KMS-11 (cell line): ENCODE data around the gene LRRFIP1.

Experiments used
- H2AFZ ChIP-seq: fragments of 200-600 bp; sonication (generic); 2 replicates; pipeline ENCODE4 v1.6.1; 2016; ENCODE audit warnings: antibody characterized with exemption, mixed run types, low read depth
- H3K27ac ChIP-seq: fragments of 200-600 bp; sonication (generic); 2 replicates; pipeline ENCODE4 v1.6.1; 2016; ENCODE audit warnings: mild to moderate bottlenecking, mixed run types
- H3K27me3 ChIP-seq: fragments of 200-600 bp; sonication (generic); 2 replicates; pipeline ENCODE4 v1.6.1; 2017; ENCODE audit warnings: mild to moderate bottlenecking, low read depth, mixed run types, moderate library complexity; ENCODE audit not compliant: insufficient read depth
- H3K36me3 ChIP-seq: fragments of 200-600 bp; sonication (generic); 2 replicates; pipeline ENCODE4 v1.6.1; 2017; ENCODE audit warnings: mild to moderate bottlenecking, mixed run types; ENCODE audit not compliant: insufficient read depth
- H3K4me1 ChIP-seq: fragments of 200-600 bp; sonication (generic); 2 replicates; pipeline ENCODE4 v1.6.1; 2016; ENCODE audit warnings: mild to moderate bottlenecking, low read depth, mixed run types; ENCODE audit not compliant: poor library complexity, severe bottlenecking
- H3K4me2 ChIP-seq: fragments of 200-600 bp; sonication (generic); 2 replicates; pipeline ENCODE4 v1.7.0; 2016; ENCODE audit warnings: mild to moderate bottlenecking, mixed run types
- H3K4me3 ChIP-seq: fragments of 200-600 bp; sonication (generic); IDR thresholded peaks from 2 replicates; pipeline ENCODE4 v1.6.1; 2017; ENCODE audit warnings: low read depth, low read length, mixed read lengths; ENCODE audit not compliant: insufficient read depth
- H3K79me2 ChIP-seq: fragments of 200-600 bp; sonication (generic); 2 replicates; pipeline ENCODE4 v1.6.1; 2016; ENCODE audit warnings: low read depth, mixed run types; ENCODE audit not compliant: insufficient read depth
- H3K9ac ChIP-seq: fragments of 200-600 bp; sonication (generic); 2 replicates; pipeline ENCODE4 v1.6.1; 2016; ENCODE audit warnings: mild to moderate bottlenecking, mixed run types
- H4K20me1 ChIP-seq: fragments of 200-600 bp; sonication (generic); 2 replicates; pipeline ENCODE4 v1.6.1; 2016; ENCODE audit warnings: mild to moderate bottlenecking, mixed run types; ENCODE audit not compliant: insufficient read depth
- TF ChIP-seq, protein P1 (sequence below): fragments of 200-600 bp; sonication (generic); conservative IDR thresholded peaks from 2 replicates; pipeline ENCODE4 v1.6.1; 2017; ENCODE audit warnings: low read depth, mild to moderate bottlenecking, antibody characterized with exemption, low read length, moderate library complexity, mixed read lengths

LRRFIP1 gene

DNA sequence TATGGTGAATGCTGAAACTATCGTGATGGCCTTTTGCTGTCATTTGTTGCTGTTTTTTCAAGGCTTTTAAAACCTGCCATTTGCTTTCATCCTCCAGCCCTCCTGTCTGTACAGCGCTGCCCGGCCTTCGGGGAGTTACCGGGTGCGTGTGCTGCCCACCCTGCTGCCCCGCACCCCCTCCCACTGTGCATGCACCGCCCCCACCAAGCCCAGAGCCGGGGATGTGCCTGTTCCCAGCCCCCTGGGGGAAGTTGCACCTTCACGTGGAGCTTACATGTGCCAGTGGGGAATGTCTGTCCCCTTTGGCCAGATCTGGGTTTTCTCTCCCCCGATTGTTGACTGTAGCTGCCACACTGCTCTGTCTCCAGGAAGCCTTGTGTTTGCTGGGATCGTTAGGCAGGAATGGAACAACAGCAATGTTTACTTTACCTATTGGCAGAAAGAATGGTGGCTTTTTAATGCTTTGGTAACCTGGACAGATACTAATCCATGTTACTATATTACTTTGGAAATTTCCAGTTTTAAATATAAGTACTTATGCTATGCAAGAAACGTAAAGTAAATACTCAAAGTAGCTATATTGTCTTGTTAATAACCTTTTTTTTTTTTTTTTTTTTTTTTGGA is 106.4 kb downstream of the LRRFIP1 start:
- Histone ChIP-seq H3K79me2 (peaks cover 54% of the 10 kb centered on the region), H3K27me3 (no peaks in the 10 kb centered on the region), H3K4me1 (no peaks in the 10 kb centered on the region), H3K4me2 (no peak overlapping the region), H3K36me3 (no peaks in the 10 kb centered on the region; the same call in 1 of the 2 replicates), H3K27ac (no peak overlapping the region), H3K4me3 (no peak overlapping the region), H2AFZ (no peak overlapping the region), H3K9ac (no peak overlapping the region), H4K20me1 (0 out of 2 replicates have a peak, but pooled peaks cover 5% of the 10 kb centered on the region)
- TF ChIP-seq, protein P1, sequence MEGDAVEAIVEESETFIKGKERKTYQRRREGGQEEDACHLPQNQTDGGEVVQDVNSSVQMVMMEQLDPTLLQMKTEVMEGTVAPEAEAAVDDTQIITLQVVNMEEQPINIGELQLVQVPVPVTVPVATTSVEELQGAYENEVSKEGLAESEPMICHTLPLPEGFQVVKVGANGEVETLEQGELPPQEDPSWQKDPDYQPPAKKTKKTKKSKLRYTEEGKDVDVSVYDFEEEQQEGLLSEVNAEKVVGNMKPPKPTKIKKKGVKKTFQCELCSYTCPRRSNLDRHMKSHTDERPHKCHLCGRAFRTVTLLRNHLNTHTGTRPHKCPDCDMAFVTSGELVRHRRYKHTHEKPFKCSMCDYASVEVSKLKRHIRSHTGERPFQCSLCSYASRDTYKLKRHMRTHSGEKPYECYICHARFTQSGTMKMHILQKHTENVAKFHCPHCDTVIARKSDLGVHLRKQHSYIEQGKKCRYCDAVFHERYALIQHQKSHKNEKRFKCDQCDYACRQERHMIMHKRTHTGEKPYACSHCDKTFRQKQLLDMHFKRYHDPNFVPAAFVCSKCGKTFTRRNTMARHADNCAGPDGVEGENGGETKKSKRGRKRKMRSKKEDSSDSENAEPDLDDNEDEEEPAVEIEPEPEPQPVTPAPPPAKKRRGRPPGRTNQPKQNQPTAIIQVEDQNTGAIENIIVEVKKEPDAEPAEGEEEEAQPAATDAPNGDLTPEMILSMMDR, result no peak

DNA sequence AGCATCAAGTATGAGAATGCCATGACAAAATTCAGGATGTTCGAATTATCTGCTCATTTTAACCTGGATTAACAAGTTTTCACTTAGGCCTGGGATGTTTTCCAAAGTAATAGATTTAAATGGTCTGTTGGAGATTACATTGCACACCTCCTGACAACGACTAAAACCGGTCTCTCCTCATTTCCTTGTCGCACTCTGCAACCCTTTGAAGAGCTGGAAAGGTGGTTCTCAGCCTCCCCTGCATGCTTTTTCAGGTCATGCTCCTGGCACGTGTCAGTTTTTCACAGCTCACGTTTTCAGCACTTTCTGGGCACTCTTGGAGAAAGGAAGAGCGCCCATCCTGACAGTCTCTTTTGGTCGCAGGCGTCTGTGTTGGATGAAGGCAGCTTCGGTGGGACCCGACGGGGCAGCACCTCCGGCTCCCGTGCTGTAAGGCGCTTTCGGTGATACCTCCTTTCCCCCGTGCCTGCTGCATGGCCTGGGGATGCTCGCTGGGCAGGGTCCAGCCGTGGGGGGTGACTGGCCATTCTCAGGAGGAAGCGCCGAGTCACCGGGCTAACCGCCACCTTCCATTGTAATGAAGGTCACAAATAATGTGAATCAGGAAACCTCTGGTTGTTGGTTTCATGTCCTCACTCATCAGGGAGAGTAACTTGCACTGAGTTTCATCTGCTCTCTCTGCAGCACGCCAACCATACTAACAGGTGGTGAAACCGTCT is 107.7 kb downstream of the LRRFIP1 start:
- Histone ChIP-seq H3K27ac (no peak overlapping the region), H3K4me3 (no peak overlapping the region), H2AFZ (no peak overlapping the region), H3K79me2 (peaks cover 45% of the 10 kb centered on the region), H3K27me3 (no peaks in the 10 kb centered on the region), H3K36me3 (no peaks in the 10 kb centered on the region; the same call in 1 of the 2 replicates), H3K4me1 (no peaks in the 10 kb centered on the region), H4K20me1 (0 out of 2 replicates have a peak, but pooled peaks cover 5% of the 10 kb centered on the region), H3K4me2 (no peak overlapping the region), H3K9ac (no peak overlapping the region)
- TF ChIP-seq, protein P1, result no peak

DNA sequence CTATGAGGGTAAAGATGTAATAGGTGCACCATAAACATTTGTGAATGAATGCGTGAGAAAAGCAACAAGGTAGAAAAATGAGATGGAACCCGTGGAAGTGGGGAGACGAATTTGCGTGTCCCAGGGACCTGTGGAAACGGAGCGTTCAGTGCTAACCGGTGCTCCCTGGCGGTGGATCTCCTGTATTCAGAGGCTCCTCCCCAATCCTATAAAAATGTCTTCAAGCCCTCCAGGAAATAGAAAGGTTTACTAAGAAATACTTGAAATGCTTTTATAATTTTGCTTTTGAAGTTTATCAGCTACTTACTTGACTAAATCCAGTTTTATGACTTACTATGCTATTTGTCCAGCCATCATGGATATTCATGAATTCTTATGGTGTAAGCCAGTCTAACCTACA is 108.4 kb downstream of the LRRFIP1 start:
- Histone ChIP-seq H3K79me2 (peaks cover 41% of the 10 kb centered on the region), H3K9ac (no peak overlapping the region), H3K4me1 (no peaks in the 10 kb centered on the region), H3K27me3 (no peaks in the 10 kb centered on the region), H2AFZ (no peak overlapping the region), H3K27ac (no peak overlapping the region), H4K20me1 (0 out of 2 replicates have a peak, but pooled peaks cover 5% of the 10 kb centered on the region), H3K36me3 (no peaks in the 10 kb centered on the region; the same call in 1 of the 2 replicates), H3K4me2 (no peak overlapping the region), H3K4me3 (no peak overlapping the region)
- TF ChIP-seq, protein P1, result no peak

DNA sequence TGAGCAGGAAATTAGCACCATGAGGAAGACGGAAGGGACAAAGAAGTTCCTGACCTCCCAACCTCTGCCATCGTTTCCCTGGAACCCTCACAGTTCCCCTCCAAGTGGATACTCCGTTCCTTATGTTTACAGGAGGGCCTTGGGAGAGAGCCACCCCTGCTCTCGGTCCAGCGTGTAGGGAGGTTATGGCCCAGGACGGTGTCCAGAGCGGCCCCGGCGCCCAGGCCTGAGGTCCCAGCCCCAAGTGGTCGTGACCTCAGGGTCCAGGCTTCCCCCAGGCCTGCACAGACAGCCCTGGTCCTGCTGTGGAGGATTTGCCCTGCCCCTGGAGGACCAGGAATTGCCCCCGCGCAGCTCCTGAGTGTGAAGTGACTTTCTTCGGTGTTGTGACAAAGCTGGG is 109.4 kb downstream of the LRRFIP1 start:
- TF ChIP-seq, protein P1, result no peak
- Histone ChIP-seq H3K4me3 (no peak overlapping the region), H3K4me1 (no peaks in the 10 kb centered on the region), H3K9ac (no peak overlapping the region), H4K20me1 (0 out of 2 replicates have a peak, but pooled peaks cover 5% of the 10 kb centered on the region), H3K79me2 (peaks cover 32% of the 10 kb centered on the region; the same call in 1 of the 2 replicates), H3K36me3 (no peaks in the 10 kb centered on the region; the same call in 1 of the 2 replicates), H3K27me3 (no peaks in the 10 kb centered on the region), H2AFZ (no peak overlapping the region), H3K27ac (no peak overlapping the region), H3K4me2 (no peak overlapping the region)
